HTERT RPE-1 (cell line): ENCODE measurements around the gene ARHGAP25.

Experiments
- in situ Hi-C: fragments of 300-500 bp; cut with MboI; formaldehyde crosslinking; loops from 4 replicates; pipeline ENCODE4 v1.14.3; 2020; ENCODE audit warnings: low sequenced_read_pairs

ARHGAP25 gene

DNA sequence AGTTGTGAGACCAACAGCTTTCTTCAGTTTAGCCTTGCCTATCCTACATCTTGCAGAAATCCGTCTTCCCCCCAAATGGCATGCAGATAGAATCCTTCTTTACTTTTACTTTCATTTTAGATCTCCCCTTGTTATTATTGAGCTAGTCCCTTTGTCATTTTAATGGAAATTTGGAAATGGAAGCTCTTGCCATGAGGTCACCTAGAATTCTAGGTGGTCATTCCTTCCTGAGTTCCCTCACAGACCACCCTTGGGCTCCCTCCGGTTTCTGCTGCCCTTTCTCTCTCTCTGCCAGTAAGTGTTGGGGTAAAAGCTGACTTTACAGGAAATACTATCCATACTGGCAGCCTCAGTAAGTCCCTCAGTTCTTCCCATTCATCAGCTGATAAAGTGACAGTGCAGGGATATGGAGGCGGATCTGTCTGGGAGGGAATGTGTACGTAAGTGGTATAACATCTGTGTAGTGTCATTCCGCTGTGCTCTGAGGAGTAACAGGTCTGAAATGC is 30.2 kb downstream of the ARHGAP25 start:
- in situ Hi-C loops = no loop called here

DNA sequence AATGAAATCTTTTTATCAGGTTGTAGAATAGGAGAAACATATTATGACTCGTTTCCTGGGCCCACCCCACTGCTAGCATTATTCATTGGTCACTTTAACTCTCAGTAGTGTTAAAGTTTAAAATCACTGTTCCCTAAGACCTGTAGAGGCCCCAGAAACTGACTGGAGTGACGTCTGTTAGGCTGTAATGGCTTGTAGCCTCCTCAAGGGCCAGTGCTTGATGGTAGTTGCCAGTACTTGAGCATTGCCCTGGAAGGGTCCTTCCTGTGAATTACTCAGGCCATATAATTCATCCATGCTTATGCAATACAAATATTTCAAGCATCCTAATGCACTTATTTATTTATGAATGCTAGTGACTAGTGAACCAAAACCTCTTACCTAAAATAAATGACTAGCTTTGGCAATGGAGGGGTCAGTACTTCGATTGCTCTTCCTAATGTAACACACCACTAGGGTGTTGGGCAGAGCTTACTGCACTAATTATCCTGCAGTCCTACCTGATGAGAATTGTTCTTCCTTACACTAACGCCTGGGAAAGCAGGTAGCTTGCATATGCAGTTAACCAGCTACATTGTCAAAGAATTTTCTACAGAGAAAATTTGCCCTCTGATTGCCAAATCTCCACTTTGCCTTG is 31.2 kb downstream of the ARHGAP25 start:
- in situ Hi-C loops = no loop called here

DNA sequence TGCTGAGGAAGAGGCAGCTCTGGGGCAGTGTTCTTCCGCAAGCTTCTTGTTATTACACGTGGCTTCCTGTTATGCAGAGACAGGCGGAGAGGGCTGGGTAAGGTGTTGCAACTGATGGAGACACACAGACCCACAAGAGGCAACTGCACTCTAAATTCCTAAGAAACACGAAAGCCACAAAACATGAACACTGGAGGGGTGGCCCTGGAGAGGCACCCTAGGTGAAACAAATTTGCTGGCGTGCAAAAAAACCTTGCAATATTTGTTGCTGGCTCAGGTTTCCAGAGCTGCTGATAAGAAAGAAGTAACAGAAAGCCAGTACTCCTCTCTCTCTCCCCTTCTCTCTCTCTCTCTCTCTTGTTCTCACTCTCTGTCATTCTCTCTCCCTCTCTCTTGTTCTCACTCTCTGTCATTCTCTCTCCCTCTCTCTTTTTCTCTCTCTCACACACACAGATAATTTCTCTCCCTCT is 31.8 kb downstream of the ARHGAP25 start:
- in situ Hi-C loops = no loop called here

DNA sequence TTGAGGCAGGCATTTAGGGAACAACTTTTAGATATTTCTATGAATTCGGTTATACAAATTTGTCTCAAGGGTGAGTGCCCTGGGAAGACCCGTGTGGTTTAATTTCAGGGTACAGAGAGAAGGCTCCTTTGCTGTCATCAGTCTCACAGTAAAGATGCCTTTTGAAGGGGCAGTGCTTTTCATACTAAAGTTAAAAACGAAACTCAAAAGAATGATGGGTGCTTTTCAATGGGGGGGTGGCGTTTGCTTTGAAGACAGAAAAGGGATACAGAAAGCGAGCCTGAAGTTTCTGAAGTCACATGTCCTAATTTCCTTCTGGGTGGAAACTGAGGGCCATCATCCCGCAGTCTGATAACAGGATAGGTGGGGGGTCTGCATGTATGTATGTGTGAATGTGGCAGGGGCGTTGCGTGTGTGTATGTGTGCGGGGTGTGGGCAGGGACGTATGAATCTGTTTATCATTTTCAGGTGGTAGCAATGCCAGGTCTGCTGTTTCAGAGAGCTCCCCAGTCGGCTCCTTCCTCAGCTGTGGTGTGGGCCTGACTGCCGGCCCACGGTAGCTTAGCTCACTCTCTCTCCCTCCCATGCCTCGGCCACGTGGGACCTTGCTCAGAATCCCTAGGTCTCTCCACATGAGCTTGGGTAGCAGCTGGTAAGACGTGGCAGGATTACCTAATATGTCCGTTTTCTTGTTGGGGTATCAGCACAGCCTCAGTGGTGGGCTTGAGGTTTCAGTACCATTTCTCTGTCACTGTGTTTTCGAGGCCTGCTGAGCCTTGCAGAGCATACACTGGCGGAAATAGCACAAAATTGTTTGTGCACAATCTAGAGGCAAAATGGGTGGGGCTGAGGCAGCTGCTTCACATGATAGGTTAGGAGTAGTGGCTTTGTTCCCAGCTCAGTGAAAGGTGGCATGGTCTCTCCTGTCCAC is 32.7 kb downstream of the ARHGAP25 start:
- in situ Hi-C loops = no loop called here

DNA sequence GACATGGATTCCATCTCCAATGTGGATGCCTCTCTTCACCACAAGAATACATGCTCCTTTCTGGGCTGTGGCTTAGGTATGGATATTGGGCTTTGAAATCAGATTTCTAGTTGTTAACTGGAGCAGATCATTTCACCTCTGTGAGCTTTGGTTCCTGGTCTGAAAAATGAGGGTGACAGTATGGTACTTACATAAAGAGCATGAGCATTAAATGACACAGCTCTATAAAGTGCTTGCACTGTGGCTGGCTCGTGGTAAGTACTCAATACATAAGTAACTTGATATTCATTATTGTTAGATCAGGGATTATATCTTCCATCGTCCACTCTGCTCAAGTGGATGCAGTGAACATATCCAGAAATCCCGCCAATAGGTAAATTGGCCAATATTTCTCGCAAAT is 33.4 kb downstream of the ARHGAP25 start:
- in situ Hi-C loops = no loop called here

DNA sequence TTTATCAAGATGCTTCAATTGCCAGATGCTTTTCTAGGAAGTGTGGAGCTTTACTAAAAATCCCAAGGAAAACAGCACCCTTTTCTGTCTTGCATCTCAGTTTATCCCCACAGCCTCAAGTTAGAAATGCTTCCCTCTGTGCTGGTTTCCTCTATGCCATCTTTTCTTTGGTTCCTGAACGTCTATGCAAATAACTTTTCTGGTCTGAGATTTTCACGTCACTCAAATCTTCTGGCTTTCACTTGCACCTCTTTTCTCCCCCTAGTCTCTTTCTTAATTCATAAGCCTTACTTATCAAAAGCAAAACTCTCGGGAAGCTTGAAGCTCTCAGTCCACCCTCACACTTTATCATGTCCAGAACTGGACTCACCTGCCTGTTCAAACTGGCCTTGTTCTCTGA is 33.9 kb downstream of the ARHGAP25 start:
- in situ Hi-C loops = no loop called here

DNA sequence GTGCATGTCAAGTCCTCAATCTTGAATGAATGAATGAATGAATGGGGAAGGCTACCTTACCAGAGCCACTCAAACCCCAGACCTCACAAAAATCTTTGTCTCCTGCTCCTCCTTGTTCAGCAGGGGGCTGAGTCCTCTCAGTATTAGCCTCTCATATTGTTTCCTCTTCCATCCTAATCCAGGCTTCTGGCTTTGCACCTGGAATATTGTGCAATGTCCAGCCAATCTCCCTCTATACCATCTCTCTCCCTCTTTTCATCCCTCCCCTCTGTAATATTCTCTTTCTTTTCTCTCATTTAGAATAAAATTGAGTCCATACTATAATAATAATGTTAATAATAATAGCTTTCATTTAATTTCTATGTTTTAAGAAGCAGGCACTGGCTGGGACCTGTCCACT is 34.3 kb downstream of the ARHGAP25 start:
- in situ Hi-C loops = no loop called here

DNA sequence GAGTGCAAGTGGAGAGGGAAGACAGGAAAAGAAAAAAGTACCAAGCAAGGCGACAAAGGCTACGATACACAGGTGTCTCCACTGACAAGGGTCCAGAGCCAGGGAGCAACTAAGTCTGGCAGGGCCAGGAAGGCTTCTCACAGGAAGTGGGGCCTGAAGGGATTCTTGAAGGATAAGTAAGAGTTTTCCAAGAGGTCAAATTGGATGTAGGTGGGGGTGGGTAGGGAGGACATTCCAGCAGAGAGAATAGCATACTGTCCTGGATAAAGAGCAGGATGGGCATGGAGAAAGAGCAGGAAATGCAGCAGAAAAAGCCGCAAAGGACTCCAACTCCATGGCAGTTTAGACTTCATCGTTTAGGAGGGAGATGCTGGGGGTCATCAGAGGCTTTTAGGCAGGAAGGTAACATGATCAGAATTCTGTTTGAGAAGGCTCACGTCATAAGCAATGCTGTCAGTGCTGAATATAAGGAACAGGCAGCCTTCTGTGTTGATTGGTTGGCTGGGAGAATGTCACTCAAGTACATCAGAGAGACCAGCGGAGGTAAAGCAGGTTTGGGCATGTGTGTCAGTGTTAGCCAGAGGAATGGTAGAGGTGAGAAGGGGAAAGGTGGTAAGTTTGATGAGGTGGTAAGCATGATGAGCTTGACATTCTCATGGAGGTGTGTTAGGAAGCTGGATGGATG is 35.1 kb downstream of the ARHGAP25 start:
- in situ Hi-C loops = no loop called here

DNA sequence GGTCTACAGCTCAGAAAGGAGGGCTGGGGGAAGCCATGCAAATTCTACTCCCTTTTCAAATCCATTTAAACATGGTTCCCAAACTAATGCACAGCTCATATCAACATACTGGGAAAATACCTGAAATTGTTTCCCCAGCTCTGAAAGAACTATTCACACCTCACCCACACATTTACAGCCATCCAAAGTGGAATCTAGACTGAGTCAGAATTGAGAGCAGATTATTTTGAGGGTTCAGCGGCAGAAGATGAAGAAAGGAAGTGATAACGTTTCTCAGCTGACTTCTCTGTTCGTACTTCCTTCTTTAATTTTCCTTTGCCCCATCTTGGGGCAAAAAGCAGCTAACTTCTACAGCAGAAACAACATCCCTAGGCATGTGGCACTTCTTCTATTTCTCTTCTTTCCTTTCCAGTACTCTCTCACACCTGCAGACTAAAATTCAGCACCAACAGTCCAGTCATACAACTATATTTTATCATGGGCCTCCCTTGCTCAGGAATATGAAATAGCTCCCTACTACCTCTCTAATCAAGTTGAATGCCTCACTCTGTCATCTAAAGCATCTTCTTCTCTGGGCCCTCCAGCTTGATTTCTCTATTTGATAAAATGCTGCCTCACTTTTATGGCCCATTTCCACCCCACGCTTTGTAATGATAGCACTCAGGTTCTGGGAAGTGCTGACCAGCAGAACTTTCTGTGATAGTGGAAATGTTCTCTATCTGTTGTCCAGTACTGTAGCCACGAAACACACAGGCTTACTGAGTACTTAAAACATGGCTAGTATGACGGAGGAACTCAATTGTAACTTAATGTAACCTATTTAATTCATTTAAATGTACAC is 35.9 kb downstream of the ARHGAP25 start:
- in situ Hi-C loops = no loop called here

DNA sequence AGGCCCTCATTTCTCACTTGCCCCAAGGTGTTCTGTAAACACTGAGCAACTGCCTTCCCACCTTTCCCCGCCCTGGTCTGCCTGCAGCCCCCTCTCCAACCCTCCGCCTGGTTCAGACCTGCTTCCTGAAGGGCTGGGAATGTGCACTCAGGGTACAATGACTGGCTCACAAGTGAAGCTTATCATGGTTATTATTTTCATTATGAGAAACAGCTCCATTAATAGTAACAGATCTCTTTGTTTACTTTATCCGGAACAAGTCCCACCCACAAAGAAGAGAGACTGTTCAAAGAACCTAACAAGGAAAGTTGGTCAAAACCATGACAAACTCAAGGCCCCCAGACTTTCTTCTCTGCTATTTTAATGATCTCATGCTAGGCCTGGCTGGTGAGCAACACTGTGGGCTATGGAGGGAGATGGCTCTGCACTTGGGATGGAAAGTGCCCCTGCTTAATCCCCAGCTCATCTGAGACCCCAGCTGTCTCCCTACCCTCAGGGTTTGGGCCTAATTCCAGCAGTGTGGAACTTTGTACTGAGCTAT is 36.7 kb downstream of the ARHGAP25 start:
- in situ Hi-C loops = no loop called here

DNA sequence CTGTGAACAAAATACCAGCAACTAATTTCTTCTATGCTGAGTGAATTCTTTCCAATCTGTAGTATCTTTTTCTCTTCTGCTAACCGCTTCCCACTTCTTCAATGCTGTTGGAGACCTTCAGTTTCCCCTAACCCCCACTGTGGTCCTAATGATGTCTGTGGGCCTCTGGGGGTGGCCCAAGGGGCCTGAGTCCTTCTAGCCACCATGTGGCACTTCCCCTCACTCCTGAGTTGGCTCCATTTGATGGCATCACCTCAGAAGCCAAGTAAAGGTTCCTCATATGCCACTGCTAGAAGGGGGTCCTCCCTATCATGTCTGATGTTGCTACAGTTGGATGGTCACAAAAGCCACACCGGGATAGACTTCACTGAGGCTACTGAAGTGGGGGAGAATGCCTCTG is 37.5 kb downstream of the ARHGAP25 start:
- in situ Hi-C loops = no loop called here

DNA sequence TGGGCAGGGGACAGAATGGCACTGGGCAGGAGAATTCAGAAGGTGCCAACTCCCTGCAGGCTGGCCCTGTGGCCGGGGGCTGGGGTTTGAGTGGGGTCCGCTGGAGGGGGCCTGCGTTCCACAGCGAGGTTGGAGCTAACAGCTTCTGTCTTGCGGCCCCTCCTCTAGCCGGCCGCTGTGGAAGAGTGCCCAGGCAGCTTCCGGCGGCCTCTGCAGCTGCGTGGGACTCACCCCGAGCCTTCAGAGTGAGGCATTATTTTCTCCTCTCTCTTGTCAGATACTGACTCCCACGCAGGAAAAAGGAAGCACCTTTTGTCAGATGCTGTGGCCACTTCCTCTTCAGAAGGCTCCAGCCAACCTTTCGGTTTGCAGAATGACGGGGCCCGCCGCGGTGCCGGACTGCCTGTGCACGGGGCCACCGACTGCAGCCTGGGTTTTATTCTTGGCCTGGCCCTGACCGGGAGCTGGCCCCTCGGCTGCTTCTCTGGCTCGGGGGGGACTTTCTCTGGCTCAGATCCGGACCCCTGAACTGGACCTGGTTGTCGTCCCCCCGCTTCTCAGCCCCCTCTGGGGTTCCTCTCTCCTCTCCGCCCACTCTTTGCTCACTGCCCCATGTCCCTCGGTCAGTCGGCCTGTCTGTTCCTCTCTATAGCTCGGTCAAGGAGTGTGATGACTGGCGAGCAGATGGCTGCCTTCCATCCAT is 40.1 kb downstream of the ARHGAP25 start:
- in situ Hi-C loops = no loop called here

DNA sequence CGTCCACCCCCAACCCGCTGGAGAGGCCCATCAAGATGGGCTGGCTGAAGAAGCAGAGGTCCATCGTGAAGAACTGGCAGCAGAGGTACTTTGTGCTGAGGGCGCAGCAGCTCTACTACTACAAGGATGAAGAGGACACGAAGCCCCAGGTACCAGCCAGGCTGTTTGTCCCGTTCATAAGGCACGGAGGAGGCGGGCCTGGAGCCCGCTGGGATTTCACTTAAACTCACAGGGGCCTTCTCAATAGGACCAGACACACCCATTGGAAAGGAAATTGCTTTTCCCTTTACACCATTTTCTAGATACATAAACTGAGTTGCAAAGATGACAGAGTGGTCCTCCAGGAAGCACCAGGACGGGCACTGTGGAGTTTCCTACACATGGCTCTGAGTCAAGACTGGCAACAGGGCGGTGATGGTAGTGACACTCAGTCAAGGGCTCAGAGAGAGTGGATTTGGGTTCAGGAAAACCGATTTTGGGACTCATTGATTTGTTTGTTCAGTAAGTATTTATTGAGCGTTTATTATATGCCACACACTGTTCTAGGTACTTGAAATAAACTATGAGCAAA is 40.7 kb downstream of the ARHGAP25 start:
- in situ Hi-C loops = no loop called here

DNA sequence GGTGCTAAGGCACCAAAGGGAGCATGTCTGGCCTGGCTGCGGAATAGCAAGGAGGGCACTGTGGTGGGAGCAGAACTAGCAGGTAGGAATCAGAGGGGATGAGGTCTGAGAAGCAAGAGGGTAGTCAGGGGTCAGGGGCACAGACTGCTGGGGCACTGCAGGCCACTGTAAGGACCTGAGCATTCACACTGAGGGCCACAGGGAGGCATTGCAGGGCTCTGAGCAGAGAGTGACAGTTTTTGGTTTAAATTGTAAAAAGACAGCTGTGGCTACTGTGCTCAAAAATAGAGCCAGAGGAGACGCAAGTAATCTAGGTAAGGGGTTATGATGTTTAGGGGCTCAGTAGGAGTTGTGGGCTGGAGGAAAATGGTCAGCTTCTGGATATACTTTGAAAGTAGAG is 41.5 kb downstream of the ARHGAP25 start:
- in situ Hi-C loops = no loop called here

DNA sequence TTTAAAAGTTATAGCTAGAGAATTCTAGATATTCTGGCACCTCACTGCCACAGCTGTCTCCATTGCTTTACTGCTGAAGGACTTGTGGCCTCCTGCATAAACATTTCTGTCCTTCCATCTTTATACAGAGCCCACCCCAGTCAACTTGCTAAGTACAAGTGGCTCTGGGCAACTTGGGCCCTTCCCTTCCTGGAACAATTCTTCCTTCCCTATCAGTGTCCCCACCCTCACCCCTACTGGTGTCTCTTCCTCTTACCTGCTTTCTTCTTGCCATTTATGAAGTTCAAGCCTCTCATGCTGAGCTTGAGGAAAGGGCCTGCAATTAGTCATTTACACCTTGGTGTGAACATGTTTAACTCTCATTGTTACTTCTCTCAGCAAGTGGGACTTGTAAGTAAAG is 45.0 kb downstream of the ARHGAP25 start:
- in situ Hi-C loops = no loop called here

DNA sequence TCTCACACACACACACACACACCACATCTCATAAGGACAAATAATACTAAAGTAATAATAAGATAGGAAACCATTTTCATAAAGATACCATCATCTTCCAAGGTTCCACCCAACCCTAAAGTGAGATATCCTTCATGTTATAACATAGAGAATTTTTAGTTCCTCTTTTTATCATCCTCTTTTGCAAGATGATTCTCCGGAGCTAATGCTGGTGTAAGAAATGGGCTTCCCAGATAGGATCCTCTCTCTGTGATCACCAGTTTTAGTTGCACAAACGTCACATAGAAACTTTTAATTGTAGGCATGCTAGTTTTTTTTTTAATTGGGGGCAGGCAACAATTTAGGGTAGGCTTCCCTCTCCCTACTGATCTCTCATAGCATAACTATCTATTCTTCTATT is 49.6 kb downstream of the ARHGAP25 start:
- in situ Hi-C loops = no loop called here

DNA sequence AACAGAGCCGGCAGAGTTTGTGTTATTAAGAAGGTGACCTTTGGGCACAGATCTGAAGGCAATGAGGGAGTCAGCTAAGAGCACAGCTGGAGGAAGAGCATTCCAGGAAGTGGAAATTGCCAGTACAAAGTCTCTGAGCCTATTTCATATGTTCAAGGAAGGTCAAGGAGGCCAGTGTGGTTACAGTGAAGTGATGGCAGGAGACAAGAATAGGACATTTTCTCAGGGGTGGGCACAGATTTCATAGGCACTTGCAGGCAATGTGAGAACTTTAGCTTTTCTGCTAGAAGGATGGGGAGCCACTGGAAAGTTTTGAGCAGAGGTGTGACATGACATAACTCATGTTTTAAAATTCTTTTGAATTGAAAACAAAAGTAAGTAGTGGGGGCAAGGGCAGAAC is 50.3 kb downstream of the ARHGAP25 start:
- in situ Hi-C loops = no loop called here

DNA sequence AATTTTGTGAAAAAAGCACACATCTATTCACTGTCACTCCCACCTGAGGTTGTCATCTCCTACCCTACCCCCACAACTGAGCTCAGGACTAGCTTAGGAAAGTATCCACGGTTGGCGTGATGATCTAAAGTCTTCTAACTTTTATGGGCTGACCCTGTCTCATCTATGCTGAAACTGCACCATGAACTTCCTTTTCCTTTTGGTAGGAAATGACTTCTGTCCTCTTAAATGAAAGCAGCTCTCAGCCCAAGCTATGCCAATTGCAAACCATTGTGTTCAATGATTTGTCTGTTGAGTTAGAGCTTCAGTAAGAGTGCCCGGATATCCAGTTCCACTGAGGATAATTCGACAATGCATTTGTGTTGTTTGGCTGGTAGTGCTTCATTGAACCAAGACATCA is 52.7 kb downstream of the ARHGAP25 start:
- in situ Hi-C loops = no loop called here

DNA sequence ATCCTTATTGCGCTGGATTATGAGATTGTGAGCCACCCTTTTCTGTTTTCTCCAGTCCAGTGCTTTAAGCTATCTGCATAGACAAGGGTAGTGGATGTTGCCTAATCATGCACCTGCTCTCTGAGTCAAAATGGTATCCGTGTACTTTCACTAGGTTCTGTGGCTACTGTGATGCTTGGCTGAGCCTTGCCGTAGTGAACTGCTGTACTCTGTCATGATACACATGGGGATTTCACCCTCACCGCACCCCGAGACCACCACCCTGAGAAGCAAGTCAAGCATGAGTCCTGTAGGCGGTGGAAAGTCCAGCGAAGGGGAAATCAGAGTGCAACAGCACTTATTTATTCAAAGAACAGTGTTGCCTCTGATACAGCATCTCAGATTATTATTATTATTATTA is 55.0 kb downstream of the ARHGAP25 start:
- in situ Hi-C loops = no loop called here
